OCI-LY7 (cell line): Measurements from ENCODE around the gene ZNF716.

Source experiments
- EZH2phosphoT487 ChIP-seq: fragments of 200-600 bp; sonication (generic); IDR thresholded peaks from 2 replicates; pipeline ENCODE4 v1.6.1; 2018; ENCODE audit warnings: low read depth, borderline replicate concordance, mild to moderate bottlenecking, mixed run types, antibody characterized with exemption, low read length, moderate library complexity, mixed read lengths
- TF ChIP-seq, protein P1 (sequence below): fragments of 200-600 bp; sonication (generic); conservative IDR thresholded peaks from 2 replicates; pipeline ENCODE4 v1.5.1; 2014; ENCODE audit warnings: mild to moderate bottlenecking, antibody characterized with exemption, low read length, moderate library complexity, mixed read lengths

DNA sequence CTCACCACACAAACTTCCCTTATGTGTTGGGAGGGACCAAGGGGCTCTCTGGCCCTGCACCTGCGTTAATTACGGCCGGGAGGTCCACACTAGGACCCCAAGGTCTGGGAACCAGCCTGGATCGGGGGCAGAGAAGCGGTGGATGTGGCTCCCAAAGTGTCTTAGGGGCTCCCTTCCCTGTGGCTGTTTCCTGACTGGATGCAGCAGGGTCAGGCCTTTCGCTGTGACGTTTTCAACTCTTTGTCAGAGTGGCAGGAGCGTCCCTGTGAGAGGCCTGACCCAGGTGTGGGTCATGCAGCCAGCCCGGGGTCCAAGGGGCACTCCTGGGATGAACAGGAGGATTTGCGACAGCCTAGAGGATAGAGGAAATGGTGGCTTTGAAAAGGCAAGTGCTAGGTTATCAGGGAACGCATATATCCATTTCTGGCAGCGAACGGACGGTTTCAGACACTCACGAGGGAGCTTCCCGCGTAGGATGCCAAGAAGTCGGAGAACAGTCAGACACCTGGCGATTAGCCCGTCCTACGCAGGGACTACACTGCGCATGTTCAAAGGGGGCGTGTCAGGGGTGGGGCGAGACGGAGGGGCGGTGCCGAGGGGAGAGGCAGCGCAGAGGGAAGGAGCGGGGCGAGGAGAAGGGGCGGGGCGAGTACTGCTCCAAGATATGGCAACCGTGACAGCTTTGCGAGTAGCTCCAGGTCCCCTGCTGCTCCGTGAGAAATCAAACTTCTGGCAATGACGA lies 46.2 kb upstream of the ZNF716 start:
- TF ChIP-seq, protein P1, sequence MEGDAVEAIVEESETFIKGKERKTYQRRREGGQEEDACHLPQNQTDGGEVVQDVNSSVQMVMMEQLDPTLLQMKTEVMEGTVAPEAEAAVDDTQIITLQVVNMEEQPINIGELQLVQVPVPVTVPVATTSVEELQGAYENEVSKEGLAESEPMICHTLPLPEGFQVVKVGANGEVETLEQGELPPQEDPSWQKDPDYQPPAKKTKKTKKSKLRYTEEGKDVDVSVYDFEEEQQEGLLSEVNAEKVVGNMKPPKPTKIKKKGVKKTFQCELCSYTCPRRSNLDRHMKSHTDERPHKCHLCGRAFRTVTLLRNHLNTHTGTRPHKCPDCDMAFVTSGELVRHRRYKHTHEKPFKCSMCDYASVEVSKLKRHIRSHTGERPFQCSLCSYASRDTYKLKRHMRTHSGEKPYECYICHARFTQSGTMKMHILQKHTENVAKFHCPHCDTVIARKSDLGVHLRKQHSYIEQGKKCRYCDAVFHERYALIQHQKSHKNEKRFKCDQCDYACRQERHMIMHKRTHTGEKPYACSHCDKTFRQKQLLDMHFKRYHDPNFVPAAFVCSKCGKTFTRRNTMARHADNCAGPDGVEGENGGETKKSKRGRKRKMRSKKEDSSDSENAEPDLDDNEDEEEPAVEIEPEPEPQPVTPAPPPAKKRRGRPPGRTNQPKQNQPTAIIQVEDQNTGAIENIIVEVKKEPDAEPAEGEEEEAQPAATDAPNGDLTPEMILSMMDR: no peak
- TF ChIP-seq EZH2phosphoT487: no peak
